Ectodermal cell (in vitro differentiated cells): Measurements from ENCODE around the gene PIP4P1. TPM values are rescaled to one million over a fixed set of nuclear protein-coding genes. Genes with fewer than 3 reads are reported as not detected.
"Not testable (repeated sequence)": the region's sequence is repeated elsewhere in the genome, so short reads cannot be mapped to it uniquely, and the experiment has no call there.

Source experiments
- H3K27ac ChIP-seq: 2 replicates; pipeline ENCODE4 v1.7.0; 2013; ENCODE audit warnings: mild to moderate bottlenecking, low read depth, low read length; ENCODE audit not compliant: insufficient read depth, poor library complexity, severe bottlenecking
- H3K27me3 ChIP-seq: 2 replicates; pipeline ENCODE4 v1.7.0; 2013; ENCODE audit warnings: mild to moderate bottlenecking, low read length; ENCODE audit not compliant: insufficient read depth, control insufficient read depth, poor library complexity, severe bottlenecking
- H3K36me3 ChIP-seq: one replicate; pipeline ENCODE4 v1.7.0; 2013; ENCODE audit warnings: low read length; ENCODE audit not compliant: control insufficient read depth, insufficient read depth
- H3K4me1 ChIP-seq: one replicate; pipeline ENCODE4 v1.7.0; 2013; ENCODE audit warnings: low read length; ENCODE audit not compliant: control insufficient read depth, insufficient read depth
- H3K4me3 ChIP-seq: 2 replicates; pipeline ENCODE4 v1.7.0; 2013; ENCODE audit warnings: low read depth, low read length, control low read depth; ENCODE audit not compliant: insufficient read depth
- H3K9me3 ChIP-seq: 2 replicates; pipeline ENCODE4 v1.7.0; 2013; ENCODE audit warnings: mild to moderate bottlenecking, low read length, moderate library complexity; ENCODE audit not compliant: control insufficient read depth
- WGBS, 2 experiments: methylation state at CpG; one replicate each; pipeline ENCODE4 v1.1.7; 2013; ENCODE audit warnings: missing lambda C conversion rate in 2 of 2; 5-methylcytosine and 5-hydroxymethylcytosine counted together
- polyA plus RNA-seq, 4 experiments: library from polyadenylated mRNA; stranded (reverse); fragments of 50-300 nt; gene quantifications; one replicate each; pipeline ENCODE4 v1.2.3, GENCODE V29; 2013

Gene PIP4P1
- polyA plus RNA-seq (2013, experiment 1 of 4), result 48.1 TPM
- 45.3 TPM for polyA plus RNA-seq (2013, experiment 2 of 4)
- 45.1 TPM for polyA plus RNA-seq (2013, experiment 3 of 4)
- 40.7 TPM for polyA plus RNA-seq (2013, experiment 4 of 4)

GRCh38 chr14:20461225-20462141, at the start of gene PIP4P1:
PIP4P1 (minus strand) TSS chr14:20461434; CDS start chr14:20461325, 109 bp downstream.
- Histone ChIP-seq H3K4me3 (peak within 1 kb of the TSS; percentile 89), H3K36me3 (peaks cover 19% of the 10 kb centered on the region), H3K9me3 (no peaks in the 10 kb centered on the region), H3K4me1 (peaks cover 14% of the 10 kb centered on the region), H3K27ac (peak within 1 kb of the TSS; percentile 67), H3K27me3 (no peaks in the 10 kb centered on the region)
- WGBS, 2 experiments, result 1% methylated on average over 67 of the region's 67 CpGs

- H3K4me1 ChIP-seq, result no peaks in the 10 kb centered on the region
- no peak overlapping the region for H3K27ac ChIP-seq
- 91 to 96% methylated on average over 8 of the region's 8 CpGs for WGBS, 2 experiments
- no peaks in the 10 kb centered on the region for H3K9me3 ChIP-seq
- H3K4me3 ChIP-seq, result no peak overlapping the region
- H3K36me3 ChIP-seq, result no peaks in the 10 kb centered on the region
- no peaks in the 10 kb centered on the region for H3K27me3 ChIP-seq
Observed at GRCh38 chr14:20508367-20508766, 47.1 kb upstream of the PIP4P1 start.

DNA sequence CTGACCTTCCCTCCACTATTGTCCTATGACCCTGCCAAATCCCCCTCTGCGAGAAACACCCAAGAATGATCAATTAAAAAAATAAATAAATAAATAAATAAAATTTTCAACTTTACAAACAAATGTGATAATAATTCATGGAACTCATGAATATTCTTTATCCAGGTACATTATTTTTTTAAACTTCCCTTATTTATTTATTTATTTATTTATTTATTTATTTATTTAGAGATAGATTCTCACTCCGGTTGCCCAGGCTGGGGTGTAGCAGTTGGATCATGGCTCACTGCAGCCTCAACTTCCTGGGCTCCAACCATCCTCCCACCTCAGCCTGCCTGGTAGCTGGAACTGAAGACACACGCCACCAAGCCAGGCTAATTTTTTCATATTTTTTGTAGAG, 46.3 kb upstream of the PIP4P1 start:
- not testable (repeated sequence) for H3K9me3 ChIP-seq, H3K4me3 ChIP-seq, H3K4me1 ChIP-seq, H3K36me3 ChIP-seq, H3K27ac ChIP-seq, H3K27me3 ChIP-seq
- WGBS, 2 experiments, result 95 to 100% methylated on average over 2 of the region's 3 CpGs

DNA sequence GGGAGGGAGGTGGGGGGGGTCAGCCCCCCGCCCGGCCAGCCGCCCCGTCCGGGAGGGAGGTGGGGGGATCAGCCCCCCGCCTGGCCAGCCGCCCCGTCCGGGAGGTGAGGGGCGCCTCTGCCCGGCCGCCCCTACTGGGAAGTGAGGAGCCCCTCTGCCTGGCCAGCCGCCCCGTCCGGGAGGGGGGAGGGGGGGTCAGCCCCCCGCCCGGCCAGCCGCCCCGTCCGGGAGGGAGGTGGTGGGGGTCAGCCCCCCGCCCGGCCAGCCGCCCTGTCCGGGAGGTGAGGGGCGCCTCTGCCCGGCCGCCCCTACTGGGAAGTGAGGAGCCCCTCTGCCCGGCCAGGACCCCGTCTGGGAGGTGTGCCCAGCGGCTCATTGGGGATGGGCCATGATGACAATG, 45.5 kb upstream of the PIP4P1 start:
- 93% methylated on average over 3 of the region's 30 CpGs; no CpG with 5 or more reads in 1 of the 2 experiments for WGBS, 2 experiments
- H3K9me3 ChIP-seq, H3K36me3 ChIP-seq, H3K27ac ChIP-seq, H3K4me3 ChIP-seq, H3K4me1 ChIP-seq, H3K27me3 ChIP-seq: not testable (repeated sequence)

GRCh38 chr14:20506276-20506675, 45.0 kb upstream of the PIP4P1 start:
- not testable (repeated sequence) for H3K4me3 ChIP-seq, H3K27ac ChIP-seq, H3K4me1 ChIP-seq, H3K27me3 ChIP-seq, H3K36me3 ChIP-seq, H3K9me3 ChIP-seq
- WGBS, 2 experiments, result 94 to 98% methylated on average over 12 to 21 of the region's 30 CpGs

GRCh38 chr14:20503898-20504297, 42.7 kb upstream of the PIP4P1 start:
- 91 to 93% methylated on average over 6 of the region's 6 CpGs for WGBS, 2 experiments
- peaks cover 4% of the 10 kb centered on the region for H3K4me1 ChIP-seq
- H3K27ac ChIP-seq, result no peak overlapping the region
- no peaks in the 10 kb centered on the region for H3K9me3 ChIP-seq
- H3K4me3 ChIP-seq, result no peak overlapping the region
- no peaks in the 10 kb centered on the region for H3K27me3 ChIP-seq
- no peaks in the 10 kb centered on the region for H3K36me3 ChIP-seq

DNA sequence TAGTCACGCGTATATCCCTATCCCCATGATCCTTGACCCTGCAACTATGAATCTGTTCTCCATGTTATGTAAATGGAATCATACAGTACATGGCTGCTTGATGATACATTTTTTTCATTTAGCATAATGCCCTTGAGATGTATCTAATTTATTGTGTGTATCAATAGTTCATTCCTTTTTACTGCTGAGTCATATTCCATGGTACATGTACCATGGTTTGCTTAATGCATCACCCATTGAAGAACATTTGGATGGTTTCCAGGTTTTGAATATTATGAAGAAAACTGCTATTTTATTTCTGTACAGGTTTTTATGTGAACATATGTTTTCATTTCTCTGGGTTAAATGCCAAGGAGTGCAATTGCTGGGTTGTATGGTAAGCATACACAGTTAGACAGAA, 40.1 kb upstream of the PIP4P1 start:
- WGBS, 2 experiments, result 100% methylated on average over 2 of the region's 2 CpGs
- H3K27ac ChIP-seq, result no peak overlapping the region

GRCh38 chr14:20499881-20500280, 38.6 kb upstream of the PIP4P1 start:
- 94% methylated on average over 5 of the region's 5 CpGs for WGBS, 2 experiments

More for the DNA sequence above, 40.1 kb upstream of the PIP4P1 start:
- Histone ChIP-seq H3K4me1 (peaks cover 4% of the 10 kb centered on the region), H3K27me3 (no peaks in the 10 kb centered on the region), H3K36me3 (no peaks in the 10 kb centered on the region), H3K9me3 (no peaks in the 10 kb centered on the region), H3K4me3 (no peak overlapping the region)

GRCh38 chr14:20499108-20499507, 37.9 kb upstream of the PIP4P1 start:
- no peak overlapping the region for H3K27ac ChIP-seq
- no peaks in the 10 kb centered on the region for H3K36me3 ChIP-seq
- H3K9me3 ChIP-seq, result no peaks in the 10 kb centered on the region
- no peaks in the 10 kb centered on the region for H3K27me3 ChIP-seq
- H3K4me1 ChIP-seq, result peaks cover 4% of the 10 kb centered on the region
- H3K4me3 ChIP-seq, result no peak overlapping the region
- WGBS, 2 experiments, result 53 to 54% methylated on average over 4 of the region's 4 CpGs

More at GRCh38 chr14:20499881-20500280, 38.6 kb upstream of the PIP4P1 start:
- H3K27me3 ChIP-seq, result no peaks in the 10 kb centered on the region
- H3K4me3 ChIP-seq, result no peak overlapping the region
- no peak overlapping the region for H3K27ac ChIP-seq
- H3K9me3 ChIP-seq, result no peaks in the 10 kb centered on the region
- H3K36me3 ChIP-seq, result no peaks in the 10 kb centered on the region
- peaks cover 4% of the 10 kb centered on the region for H3K4me1 ChIP-seq

GRCh38 chr14:20498622-20499021, 37.4 kb upstream of the PIP4P1 start:
- Histone ChIP-seq H3K4me1 (peaks cover 4% of the 10 kb centered on the region), H3K27ac (no peak overlapping the region), H3K36me3 (no peaks in the 10 kb centered on the region), H3K9me3 (no peaks in the 10 kb centered on the region), H3K4me3 (no peak overlapping the region), H3K27me3 (no peaks in the 10 kb centered on the region)
- WGBS, 2 experiments, result 82 to 93% methylated on average over 2 of the region's 2 CpGs
